Suppressor macrophage treated with lipopolysaccharide for 4 hours (primary cell): ENCODE measurements around the gene FRMD4A.
A peak's percentile ranks its signal among the peaks of the same experiment; 100 is the strongest.

Source experiments
- DNase-seq: peaks from one replicate; pipeline ENCODE4 v3.0.0-alpha.2; 2020

The FRMD4A gene

DNA sequence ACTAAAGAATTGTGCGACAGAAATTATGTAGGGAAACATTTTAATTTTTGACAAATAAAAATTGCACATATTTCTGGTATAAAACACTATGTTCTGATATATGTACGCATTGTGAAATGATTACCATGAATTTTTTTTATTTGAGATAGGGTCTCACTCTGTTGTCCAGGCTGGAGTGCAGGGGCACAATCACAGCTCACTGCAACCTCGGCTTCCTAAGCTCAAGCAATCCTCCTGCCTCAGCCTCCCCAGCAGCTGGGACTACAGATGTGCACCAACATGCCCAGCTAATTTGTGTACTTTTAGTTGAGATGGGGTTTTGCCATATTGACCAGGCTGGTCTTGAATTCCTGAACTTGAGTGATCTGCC, 149.2 kb downstream of the FRMD4A start:
- no peak for DNase-seq

DNA sequence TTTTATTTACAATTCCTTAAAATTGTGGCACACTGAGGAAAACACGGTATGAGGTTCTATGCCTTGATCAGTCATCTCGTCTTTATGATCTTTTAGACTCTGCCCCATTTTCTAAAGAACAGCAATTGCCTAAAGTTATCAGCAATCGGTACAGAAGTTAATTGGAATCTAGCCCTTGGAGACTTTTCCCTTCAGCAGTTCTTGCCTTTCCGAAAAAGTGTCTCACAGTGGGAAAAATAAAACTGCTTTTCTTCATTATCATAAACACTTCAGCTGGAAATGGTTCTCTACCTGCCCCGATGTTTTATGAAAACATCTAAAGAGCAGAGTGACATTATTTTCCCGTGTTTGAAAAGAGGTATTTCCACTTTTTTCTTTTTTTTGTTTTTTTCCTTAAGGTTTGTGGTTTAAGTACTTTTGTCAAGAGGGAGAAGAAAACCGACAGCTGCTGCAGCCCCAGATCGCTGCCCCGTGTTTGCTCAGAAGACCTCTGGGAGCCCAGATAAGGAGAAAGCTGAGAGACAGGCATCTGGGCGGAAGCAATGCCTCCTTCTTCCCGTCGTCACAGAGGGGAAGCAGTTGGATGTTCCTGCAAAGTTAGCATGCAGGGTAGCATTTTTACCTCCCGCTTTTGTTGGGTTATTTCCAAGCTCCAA, 149.7 kb downstream of the FRMD4A start:
- DNase-seq, result no peak

DNA sequence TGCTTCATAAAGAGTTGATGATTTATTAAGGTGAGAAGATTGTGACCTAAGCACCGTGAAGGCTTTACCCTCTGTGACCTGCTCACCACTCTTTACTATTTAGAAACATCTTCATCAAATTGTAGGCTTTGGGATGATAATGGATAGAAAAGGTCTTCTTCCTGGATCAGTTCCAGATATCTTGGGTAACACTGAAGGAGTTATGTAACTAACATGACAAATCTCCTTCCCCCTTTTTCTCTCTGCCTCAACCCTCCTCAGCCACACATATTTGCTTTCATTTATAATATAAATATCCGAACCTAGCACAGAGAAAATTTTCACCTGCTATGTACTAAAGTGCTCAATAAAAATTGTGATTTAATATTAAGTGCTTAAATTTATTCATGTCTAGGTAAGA, 151.5 kb downstream of the FRMD4A start:
- peak; percentile 25 for DNase-seq

DNA sequence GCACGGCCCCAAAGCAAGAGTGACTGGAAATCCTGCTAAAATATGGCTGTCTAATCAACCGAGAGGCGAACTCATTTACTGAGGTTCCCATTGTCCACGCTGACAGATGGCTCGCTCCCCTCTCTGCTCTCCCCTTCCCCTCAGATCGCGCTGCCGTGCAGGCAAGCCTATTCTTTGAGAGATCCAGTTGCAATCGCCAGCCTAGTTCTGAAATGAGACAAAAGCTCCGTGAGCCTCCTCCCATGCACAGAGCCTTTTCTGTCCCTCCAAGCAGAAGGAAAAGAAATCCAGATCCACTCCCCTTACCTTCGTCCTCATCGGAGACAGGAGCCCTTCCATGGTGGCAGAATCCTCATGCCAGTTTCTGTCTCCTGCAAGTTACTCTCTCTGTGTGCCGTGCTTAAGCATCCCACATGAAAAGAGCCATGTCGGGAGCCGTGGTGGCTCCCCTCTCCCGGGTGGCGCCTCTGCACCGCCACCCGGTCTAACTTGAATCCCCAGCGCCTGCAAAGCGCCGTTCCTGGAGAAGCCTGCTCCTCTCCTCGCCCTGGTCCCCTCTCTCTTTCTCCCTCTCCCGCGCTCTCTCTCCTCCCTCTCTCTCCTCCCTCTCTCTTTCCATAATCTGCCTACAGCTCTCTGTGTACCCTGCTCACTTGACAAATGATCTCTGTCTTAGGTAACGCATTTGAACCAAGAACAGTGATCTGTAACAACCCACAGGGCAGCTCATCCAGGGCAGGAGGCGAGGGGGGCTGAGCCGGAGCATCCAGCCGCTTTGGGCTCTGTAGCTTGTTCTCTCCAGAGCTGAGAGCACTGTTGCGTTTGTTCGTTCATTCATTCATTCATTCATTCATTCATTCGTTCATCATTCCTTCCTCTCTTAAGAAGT, 156.8 kb downstream of the FRMD4A start:
- no peak for DNase-seq

DNA sequence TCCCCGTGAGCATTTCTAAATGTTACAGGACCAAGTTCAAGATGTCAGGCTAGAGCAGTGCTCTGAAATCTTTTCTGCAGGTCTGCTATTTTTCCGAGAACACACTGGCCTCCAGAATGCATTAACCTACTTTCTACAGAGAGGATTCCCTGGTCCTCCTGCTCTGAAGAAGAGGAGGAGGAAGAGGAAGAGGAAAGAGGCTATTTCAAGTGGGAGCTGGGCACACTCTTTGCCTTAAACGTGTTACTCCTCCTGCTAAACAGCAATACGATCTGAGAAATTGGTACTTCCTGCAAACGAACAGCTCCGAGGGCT, 157.4 kb downstream of the FRMD4A start:
- DNase-seq, result no peak

DNA sequence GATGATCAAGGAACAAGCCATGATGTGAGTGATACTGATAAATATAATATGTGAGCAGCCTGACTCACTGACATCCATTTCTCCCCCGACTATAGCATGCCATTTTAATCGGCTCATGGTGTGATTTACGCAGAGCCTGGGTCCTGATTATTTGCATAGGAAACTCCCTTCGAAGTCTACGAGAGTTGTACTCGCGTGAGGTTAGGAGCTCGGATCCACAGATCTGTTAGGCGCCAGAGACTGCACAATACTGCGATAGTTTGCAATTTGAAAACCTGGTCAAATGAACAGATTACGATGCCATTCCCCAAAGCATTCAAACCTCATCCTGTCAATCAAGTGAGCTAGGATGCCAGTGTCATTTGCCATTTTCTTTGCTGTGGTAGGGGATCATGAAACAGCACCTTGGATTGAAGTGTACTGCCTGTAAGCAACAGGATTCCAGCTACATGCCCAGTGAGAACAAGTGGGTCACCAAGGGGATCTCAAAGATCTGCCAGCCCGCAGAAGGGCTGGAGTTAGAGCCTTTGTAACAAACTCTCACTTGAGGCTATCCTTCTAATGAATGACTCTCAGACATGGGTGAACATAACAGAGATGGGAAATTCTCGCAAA, 158.3 kb downstream of the FRMD4A start:
- DNase-seq, result no peak

DNA sequence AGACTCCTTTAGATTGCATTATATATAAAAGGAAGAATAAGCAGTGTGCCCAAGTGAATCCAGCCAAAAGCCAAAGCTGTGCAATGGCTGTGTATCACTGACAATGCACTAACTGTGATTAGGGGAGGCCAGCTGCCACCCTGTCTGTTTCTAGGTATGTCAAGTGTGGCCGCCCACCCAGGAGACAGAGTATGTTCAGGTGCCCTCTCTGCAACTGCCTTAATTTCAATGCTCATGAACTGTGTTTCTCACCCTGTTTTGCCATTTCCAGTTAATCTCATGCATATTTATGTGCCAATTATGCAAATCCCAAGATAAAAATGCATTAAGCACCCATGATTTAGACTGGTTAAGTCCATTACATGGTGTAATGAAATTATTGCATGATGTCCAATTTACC, 159.4 kb downstream of the FRMD4A start:
- DNase-seq, result no peak

DNA sequence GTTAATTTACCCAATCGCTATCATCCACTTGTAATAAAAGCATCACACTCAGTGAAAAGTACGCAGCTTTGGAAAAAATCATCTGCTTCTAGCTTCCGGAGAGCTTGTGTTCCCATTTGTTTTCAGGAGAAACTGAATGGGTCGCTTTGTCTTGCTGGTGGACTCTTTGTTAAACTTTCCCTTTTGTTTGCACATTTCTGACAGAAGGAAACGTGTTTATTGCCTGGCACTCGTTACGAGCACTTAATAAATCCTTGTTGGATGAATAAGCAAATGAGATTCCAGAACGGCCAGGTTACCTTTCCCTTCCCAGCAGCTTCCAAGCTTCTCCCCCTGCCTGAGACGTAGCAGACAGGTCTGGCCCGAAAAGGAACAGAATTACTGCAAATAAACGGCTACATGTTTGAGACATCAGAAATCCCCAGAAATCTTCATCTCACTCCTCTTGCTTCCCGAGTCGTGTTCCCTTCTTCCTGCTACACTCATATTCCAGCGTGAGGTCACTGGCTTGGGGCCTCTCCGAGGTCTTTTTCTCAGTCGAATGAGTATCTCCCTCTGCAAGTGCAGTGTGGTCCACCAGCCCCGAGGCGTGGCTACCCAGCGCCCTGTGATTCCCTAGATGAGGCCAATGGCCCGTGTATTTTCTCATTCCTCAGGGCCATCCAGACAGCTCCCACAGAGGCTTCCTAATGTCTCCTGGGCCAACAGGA, 167.2 kb downstream of the FRMD4A start:
- no peak for DNase-seq

DNA sequence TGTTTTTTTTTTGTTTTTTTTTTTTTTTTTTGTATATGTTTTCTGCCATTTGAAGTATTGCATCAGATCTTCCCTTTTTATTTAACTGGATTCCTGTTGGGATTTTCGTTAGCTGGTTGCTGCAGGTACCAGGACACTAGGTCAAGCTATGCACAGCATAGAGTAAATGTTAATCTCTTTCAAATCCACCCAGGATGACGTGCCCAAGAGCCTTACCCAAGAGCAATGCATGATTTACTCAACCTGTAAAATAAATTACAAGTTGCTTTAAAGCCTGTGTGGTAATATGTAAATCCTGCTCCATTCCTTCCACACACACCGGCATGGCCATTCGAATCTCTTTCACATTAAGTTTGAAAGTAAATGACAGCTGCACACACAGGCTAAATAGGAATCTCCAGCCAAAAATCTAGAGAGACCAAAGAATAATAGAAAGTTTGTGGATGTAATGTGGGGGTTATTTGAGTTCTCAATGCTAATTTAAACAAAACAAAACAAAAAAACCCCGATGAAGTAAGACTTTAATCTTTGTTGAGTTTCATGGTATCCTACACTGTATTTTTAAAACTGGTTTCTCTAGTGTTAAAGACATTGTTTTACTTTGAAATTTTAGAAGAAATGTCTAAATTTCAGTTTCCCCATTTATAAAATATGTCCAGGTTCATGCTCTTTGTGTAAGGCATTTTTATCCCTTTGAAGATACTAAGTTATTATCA, 167.9 kb downstream of the FRMD4A start:
- no peak for DNase-seq

DNA sequence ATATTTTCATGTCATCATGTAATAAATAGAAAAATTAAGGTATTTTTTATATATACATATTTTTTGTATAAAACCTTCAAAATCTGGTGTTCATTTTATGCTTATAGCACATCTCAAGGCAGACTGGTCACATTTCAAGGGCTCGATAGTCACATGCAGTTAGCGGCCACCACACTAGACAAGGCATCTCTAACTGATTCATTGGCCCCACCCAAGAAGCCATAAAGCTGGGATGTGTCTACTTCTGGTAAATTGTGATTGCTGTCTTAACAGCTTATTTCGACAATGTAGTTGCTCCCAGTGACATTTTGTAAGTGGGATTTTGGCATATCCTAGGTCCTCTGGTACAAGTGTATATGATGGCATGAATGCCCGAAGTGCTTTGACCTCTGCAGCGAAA, 168.7 kb downstream of the FRMD4A start:
- no peak for DNase-seq

DNA sequence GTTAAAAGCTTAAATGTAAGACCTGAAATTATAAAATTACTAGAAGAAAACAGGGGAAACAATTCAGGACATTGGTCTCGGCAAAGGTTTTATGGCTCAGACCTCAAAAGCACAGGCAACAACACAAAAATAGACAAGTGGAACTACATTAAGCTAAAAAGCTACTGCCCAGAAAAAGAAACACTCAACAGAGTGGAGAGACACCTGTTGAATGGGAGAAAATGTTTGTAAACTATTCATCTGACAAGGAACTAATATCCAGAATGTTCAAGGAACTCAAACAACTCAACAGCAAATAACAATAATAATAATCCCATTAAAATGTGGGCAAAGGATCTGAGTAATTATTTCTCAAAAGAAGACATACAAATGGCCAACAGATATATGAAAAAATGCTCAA, 170.4 kb downstream of the FRMD4A start:
- DNase-seq, result no peak

DNA sequence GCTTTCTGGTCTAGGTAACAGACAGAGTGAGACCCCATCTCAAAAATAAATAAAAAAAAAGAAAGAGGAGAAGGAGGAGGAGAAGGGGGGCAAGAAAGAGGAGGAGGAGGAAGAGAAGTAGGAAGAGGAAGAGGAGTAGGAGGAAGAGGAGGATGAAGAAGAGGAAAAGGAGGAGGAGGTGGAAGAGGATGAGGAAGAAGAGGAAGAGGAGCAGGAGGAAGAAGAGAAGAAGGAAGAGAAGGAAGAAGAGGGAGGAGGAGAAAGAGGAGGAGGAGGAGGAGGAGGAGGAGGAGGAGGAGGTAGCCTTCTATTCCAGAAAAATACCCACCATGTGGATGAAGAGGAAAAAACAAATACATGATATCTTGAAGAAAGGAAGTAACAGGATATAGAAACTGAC, 172.1 kb downstream of the FRMD4A start:
- no peak for DNase-seq

DNA sequence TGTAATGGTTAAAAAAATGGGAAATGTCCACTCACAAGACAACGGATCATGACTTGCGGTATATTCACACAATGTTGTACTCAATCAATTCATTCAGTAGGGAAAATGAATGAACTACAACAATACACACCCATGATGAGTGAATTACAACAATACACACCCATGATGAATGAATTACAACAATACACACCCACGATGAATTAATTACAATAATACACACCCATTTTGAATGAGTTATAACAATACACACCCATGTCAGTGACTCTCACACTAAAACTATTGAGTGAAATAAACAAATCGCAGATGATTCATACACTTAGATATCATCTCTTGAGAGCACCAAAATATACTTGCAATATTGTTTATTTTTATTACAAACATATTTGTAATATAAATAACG, 174.6 kb downstream of the FRMD4A start:
- DNase-seq, result no peak

DNA sequence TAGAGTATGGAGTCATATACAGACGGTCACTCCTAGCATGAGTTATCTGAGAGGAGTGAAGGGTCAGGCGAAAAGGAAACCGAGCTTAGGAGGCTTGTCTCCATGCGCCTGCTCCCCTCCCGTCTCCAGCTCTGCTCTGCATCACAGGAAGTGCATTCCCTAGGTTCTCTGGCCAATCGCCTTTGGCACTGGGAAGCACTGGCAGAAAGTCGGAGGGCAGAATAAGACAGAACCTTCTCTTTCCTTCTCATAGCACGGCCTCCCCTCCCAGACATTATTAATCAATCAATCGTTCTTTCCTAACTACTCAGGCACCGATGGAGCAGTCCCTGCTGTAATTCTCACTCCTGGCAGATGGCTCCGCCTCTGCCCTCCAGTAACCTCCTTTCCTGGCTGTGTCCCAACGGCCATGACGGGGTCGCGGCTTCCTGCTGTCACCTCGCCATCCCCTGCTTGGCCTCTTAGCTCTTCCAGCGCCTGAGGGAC, 177.1 kb downstream of the FRMD4A start:
- DNase-seq, result no peak

DNA sequence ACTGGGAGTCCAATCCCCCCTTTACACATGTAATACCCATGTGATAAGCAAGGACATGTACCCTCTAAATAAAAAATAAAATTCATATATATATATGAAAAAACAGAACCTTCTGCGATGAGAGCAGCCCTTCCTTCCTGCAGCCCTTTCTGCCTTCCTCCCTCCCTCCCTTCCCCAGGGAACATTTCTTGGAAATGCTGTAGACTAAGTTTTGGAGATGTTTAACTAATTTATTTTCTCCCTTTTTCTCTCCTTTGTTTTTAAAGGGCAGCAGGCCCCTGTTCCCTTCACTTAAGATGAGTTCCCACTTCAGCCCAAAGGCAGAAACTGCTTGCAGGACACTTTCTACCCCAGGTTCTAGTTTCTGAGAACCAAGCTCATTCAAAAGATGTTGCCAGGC, 179.2 kb downstream of the FRMD4A start:
- no peak for DNase-seq

DNA sequence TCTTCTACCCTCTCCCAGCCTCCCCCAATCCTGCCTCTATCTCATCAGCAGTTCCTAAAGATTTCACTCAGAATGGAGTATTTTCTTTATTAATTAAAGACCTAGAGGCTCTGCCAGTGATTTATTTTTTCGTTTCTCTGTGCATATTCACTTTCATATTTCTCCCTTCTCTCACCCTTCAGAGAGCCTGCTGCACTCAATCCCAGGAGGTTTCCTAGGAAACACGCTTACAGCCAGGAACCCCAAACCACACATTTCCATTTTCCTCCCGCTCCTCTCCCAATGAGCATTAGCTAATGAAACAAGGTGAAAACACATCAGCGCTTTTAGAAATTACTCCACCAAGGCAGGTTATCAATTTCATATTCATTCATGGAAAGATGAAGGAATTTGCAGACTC, 180.2 kb downstream of the FRMD4A start:
- no peak for DNase-seq

DNA sequence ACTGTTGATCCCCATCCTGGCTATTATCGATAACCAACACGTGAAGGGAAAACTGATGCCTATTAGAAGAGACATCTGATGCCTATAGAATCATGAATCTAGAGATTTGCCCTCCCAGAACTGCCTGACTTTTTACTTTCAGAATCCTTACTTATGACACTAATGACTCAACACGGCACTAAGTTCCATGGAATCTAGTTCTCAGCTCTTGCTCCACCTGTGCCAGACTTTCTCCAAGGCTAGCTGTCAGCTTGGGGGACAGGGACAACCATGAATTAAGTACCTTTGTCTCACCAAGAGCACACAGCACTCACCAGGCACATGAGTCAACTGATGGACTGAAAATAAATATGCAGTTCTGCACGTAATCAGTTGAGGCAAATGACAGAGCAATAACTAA, 184.2 kb downstream of the FRMD4A start:
- no peak for DNase-seq

DNA sequence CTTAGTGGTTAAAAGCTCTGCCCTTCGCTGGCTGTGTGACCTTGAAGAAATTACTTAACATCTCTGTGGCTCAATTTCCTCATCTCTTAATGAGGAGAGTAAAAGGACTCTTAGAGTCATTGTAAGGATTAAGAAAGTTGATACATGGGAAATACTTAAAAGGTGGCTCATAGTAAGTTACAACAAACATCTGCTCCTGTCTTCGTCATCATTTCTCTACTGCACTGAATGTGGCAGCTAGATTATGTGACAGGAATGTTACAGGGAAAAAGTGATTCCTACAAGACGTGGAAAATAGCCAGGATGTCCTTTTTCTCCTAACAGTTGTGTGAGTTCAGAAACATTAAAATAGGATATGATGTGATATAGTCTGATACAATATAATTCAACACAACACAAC, 184.7 kb downstream of the FRMD4A start:
- no peak for DNase-seq

DNA sequence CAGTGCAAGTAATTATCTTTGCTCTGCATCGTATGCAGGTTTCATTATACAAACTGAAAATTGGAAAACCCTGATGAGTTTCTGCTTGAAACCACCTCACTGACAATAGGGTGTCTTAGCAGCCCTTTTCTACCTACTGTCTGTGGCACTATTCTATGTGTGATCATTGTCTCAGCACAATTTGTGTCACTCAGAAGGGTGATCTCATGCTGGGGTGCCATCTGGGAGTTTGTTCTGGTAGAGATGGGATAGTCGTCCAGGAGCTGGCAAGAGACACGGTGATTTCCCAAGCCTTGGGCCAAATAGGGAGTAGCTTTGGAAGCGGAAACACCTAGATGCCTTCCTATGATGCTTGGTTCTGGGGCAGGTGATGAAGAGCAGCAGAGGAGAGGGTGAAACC, 186.3 kb downstream of the FRMD4A start:
- no peak for DNase-seq

DNA sequence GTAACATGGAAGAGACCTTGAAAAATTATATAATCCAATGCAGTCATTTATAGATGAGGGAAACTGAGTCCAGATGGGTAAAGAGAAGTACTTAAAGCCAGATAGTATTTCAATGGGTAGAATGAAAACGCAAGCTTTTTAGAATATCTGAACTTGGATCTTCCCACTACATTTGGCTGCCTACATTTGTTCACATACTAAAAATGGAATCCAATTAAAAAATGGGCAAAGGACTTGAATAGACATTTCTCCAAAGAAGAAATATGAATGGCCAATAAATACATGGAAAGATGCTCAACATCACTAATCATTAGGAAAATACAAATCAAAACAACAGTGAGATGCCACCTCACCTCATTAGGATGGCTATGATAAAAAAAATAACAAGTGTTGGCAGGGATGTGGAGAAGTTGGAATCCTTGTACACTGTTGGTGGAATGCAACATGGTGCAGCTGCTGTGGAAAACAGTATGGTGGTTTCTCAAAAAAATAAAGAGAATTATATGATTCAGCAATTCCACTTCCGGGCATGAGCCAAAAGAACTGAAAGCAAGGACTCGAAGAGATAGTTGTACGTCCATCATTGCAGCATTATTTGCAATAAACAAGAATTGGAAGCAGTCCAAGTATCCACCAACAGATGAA, 188.0 kb downstream of the FRMD4A start:
- no peak for DNase-seq

DNA sequence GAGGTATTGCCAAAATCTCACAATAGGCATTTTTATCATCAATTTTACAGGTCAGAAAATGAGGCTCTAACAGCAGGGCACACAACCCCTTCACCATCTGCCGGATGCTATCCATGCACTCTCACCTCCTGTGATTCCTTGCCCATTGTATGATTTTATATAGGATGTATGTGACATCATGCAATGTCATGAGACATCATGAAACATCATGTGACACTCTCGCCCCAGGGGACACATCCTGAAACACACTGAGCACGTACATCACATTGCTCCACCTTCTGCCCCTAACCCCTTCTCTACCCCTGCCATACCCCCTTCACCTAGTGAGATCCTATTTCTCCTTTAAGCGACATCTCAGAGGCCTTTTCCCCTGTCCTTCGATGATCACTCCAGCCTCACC, 189.4 kb downstream of the FRMD4A start:
- DNase-seq, result no peak

DNA sequence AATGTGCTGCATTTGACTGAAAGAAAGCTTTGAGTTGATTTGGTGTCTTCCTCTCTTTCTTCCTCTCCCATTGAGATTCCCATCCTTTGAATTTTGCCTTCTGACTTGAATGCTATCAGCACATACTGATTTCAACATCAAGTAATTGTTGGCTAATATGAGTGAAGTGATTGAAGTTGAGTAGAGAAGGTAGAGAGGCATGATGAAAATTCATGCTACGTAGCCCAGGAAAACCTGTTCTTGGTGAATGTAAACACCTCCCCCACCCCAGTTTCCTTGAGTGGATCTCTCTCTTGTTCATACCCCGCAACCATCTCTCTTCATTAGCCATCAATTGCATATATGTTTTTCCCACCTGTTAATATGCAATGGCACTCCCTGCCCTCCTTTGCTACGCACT, 193.3 kb downstream of the FRMD4A start:
- DNase-seq, result no peak
